NCI-H2196 (cell line): ENCODE data around the gene GPR32.
"Not testable (repeated sequence)": the region's sequence is repeated elsewhere in the genome, so short reads cannot be mapped to it uniquely, and the experiment has no call there.

Experiments
- DNase-seq: peaks from one replicate; lab custom pipeline; 2025; ENCODE audit not compliant: unreplicated experiment; lab: John Stamatoyannopoulos, UW

Gene GPR32

GRCh38 chr19:50779504-50780457 lies 9.5 kb downstream of the GPR32 start:
- no peak for DNase-seq

GRCh38 chr19:50780753-50781435 lies 10.6 kb downstream of the GPR32 start:
- DNase-seq = no peak

GRCh38 chr19:50783848-50784152 lies 13.5 kb downstream of the GPR32 start:
- not testable (repeated sequence) for DNase-seq

GRCh38 chr19:50784710-50785109 lies 14.4 kb downstream of the GPR32 start:
- DNase-seq = no peak

GRCh38 chr19:50785329-50785728 lies 15.1 kb downstream of the GPR32 start:
- no peak for DNase-seq

DNA sequence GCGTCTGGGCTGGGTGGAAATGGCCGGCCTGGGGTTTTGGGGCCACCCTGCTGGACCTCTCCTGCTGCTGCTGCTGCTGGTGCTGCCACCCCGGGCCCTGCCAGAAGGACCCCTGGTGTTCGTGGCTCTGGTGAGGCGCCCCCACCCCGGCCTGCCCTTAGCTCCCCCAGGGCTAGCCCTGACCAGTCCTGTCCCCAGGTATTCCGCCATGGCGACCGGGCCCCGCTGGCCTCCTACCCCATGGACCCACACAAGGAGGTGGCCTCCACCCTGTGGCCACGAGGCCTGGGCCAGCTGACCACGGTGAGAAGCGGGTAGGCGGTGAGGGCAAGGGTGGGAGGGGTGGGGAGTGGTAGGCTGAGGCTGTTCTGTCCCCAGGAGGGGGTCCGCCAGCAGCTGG lies 20.1 kb downstream of the GPR32 start, which contains the start of gene ACP4:
ACP4 (plus strand) TSS at position 20 of the 400 bp plus-strand sequence; CDS start at position 20, 0 bp downstream.
- no peak for DNase-seq

DNA sequence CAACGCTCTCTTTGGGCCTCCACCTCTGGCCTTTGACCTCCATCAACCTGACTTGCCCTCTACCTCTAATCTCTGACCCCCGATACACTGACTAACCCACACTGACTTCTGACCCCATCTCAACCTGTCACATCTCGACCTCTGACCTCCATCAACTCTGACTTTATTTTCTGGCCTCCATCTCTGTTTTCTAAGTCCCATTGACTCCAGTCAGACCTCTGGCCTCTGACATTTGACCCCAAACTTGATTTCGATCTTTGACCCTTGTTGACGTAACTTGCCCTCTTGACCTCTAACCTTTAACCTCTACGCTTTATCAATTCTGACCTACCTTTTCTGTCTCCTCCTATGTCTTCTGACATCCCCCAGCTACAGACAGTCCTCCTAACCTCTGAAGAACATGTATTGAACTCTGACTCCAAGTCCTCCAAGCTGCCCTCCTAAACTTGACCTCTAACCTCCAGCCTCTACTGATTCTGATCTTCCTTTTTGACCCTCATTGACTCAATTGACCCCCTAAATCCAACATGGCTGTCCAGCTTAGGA lies 20.7 kb downstream of the GPR32 start:
- DNase-seq = no peak

GRCh38 chr19:50791594-50792271 lies 21.5 kb downstream of the GPR32 start:
- no peak for DNase-seq

DNA sequence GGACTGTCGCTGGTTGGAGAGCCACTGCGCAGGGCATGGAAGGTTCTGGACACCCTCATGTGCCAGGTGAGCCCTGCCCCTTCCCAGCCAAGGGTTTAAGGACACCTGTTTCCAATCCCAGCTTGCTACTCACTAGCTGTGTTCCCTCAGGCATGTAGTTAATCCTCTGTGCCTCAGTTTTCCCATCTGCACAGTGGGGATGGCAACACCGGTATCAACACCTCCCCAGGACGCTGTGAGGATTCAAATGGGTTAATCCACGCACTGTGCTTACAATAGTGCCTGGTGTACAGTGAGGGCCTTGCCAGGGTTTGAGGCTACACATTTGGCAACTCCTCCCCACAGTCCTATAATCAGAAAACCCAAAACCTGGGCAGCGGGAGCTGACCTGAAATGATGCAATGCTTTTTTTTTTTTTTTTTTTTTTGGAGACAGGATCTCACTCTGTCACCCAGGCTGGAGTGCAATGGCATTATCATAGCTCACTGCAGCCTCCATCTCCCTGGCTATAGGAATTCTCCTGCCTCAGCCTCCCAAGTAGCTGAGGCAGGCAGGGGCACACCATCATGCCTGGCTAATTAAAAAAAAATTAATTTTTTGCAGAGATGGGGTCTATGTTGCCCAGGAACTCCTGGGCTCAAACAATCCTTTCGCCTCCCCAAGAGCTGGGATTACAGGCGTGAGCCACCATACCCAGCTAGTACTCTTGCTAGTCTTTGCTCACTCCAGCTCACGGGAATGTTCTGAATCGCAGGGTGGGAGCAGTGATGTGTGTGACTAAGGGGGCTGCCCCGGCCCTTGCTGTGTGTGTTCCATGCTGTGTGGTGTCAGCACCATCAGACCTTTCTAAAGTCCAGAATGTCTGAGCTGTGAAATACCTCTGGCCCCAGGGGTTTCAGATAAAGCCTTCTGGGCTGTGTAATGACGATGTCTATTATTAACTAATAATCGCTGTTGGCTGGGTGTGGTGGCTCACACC lies 22.3 kb downstream of the GPR32 start:
- no peak for DNase-seq

- DNase-seq = no peak
Observed at GRCh38 chr19:50793558-50794065, 23.3 kb downstream of the GPR32 start.

GRCh38 chr19:50794074-50794875 lies 24.0 kb downstream of the GPR32 start:
- no peak for DNase-seq

GRCh38 chr19:50794876-50795663 lies 24.8 kb downstream of the GPR32 start:
- DNase-seq = no peak

DNA sequence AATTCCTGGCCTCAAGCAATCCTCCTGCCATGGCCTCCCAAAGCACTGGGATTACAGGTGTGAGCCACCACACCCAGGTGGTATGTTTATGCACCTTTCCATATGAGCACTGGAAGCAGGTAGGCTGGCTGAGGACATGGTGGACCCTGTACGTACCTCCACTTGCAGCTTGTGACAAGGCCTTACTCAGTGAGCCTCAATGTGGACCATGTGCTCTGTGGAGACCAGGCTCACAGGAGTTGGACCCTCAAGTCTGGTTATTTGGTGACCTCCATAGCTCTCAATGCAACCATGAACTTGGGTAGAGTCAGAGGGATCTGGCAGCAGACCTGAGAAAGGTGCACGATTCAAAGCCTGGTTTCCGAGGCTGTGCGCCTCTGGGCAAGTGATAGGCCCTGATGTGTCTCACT lies 25.4 kb downstream of the GPR32 start:
- DNase-seq = no peak

DNA sequence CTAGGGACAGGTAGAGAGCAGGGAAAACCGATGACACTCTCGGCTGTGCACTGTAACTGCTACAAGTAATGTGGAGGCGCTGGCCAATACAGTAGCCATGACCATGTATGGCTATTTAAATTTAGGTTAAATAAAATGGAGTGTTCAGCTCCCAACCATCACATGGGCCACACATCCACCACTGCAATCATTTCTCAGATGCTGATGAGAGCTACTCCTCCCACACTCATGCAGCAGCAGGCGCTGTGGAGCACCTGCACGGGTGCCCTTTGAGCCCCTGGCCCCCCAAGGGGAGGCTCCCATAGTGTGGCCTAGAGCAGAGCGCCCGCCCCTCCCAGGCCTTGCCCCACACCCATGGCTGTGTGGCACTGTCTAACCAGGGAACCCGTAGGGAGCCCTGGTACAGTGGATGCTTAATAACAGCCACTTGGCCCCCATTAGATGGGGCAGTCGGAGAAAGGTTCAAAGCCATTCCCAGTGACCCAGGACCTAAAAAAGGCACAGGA lies 25.9 kb downstream of the GPR32 start:
- no peak for DNase-seq

- no peak for DNase-seq
Observed at GRCh38 chr19:50796634-50797428, 26.6 kb downstream of the GPR32 start.

GRCh38 chr19:50797429-50797780 lies 27.1 kb downstream of the GPR32 start:
- no peak for DNase-seq
